H1 (cell line): ENCODE results near the gene ESR1. TPM values are rescaled to one million over a fixed set of nuclear protein-coding genes. Genes with fewer than 3 reads are reported as not detected.

Source experiments
- CTCF ChIA-PET: fragments of 300-600 bp; sonication (Branson Sonifier 250); formaldehyde crosslinking; loops from one replicate; lab custom pipeline; 2021; ENCODE audit not compliant: partially characterized antibody; lab: Charles Lee
- POLR2A ChIA-PET: fragments of 300-600 bp; sonication (Branson Sonifier 250); formaldehyde crosslinking; loops from one replicate; lab custom pipeline; 2021; ENCODE audit warnings: inconsistent platforms; ENCODE audit not compliant: partially characterized antibody; lab: Charles Lee
- DNase-seq, 2 experiments: peaks; one replicate each; pipeline versions ENCODE4 v3.0.0 to v3.0.0-alpha.2; 2010 to 2022; ENCODE audit warnings: low spot score in 2 of 2, low read depth in 1 of 2, mixed read lengths in 1 of 2
- FAIRE-seq: peaks from 2 replicates; lab custom pipeline; 2011; peaks lifted over from hg19 to GRCh38; lab: Jason Lieb, UNC
- H2AFZ ChIP-seq: 2 replicates; pipeline ENCODE4 v1.8.1; 2012; ENCODE audit warnings: low read length, inconsistent platforms
- H2AK5ac ChIP-seq: 2 replicates; pipeline ENCODE4 v1.6.1; 2013; ENCODE audit warnings: low read depth, low read length
- H2BK120ac ChIP-seq: replicated peaks from 2 replicates; pipeline ENCODE3; 2013; ENCODE audit warnings: low read depth, low read length, inconsistent platforms
- H2BK12ac ChIP-seq: 2 replicates; pipeline ENCODE4 v1.6.1; 2013; ENCODE audit warnings: low read depth, low read length
- H2BK15ac ChIP-seq: 2 replicates; pipeline ENCODE4 v1.6.1; 2013; ENCODE audit warnings: low read length
- H2BK20ac ChIP-seq: 2 replicates; pipeline ENCODE4 v1.6.1; 2013; ENCODE audit warnings: low read length
- H2BK5ac ChIP-seq: 2 replicates; pipeline ENCODE4 v1.6.1; 2013; ENCODE audit warnings: low read depth, low read length
- H3K14ac ChIP-seq: 2 replicates; pipeline ENCODE4 v1.6.1; 2013; ENCODE audit warnings: inconsistent platforms; ENCODE audit not compliant: insufficient read length
- H3K18ac ChIP-seq: 2 replicates; pipeline ENCODE4 v1.6.1; 2013; ENCODE audit warnings: low read length; ENCODE audit errors: extremely low read depth
- H3K23ac ChIP-seq: 2 replicates; pipeline ENCODE4 v1.6.1; 2013; ENCODE audit warnings: inconsistent platforms; ENCODE audit not compliant: insufficient read length
- H3K23me2 ChIP-seq: 2 replicates; pipeline ENCODE4 v1.6.1; 2013; ENCODE audit warnings: low read depth, low read length
- H3K27ac ChIP-seq: 2 replicates; pipeline ENCODE4 v1.6.1; 2011; ENCODE audit warnings: low read depth, low read length, inconsistent platforms
- H3K27me3 ChIP-seq, 4 experiments: replicated peaks in 1 of 4; 1 replicate in 1 of 4; 2 replicates in 3 of 4; pipeline versions ENCODE4 v1.6.1 to v1.8.1; 2011 to 2013; ENCODE audit warnings: low read length in 3 of 4, mild to moderate bottlenecking in 3 of 4, inconsistent platforms in 2 of 4, mixed read lengths in 2 of 4, moderate library complexity in 1 of 4; ENCODE audit not compliant: control insufficient read depth in 3 of 4, insufficient read depth in 3 of 4; ENCODE audit errors: extremely low read depth in 1 of 4
- H3K36me3 ChIP-seq, 4 experiments: 2 replicates each; pipeline versions ENCODE4 v1.6.1 to v1.8.1; 2011 to 2013; ENCODE audit warnings: mild to moderate bottlenecking in 4 of 4, low read length in 3 of 4, moderate library complexity in 2 of 4, control low read depth in 1 of 4, inconsistent platforms in 1 of 4; ENCODE audit not compliant: insufficient read depth in 4 of 4, control insufficient read depth in 2 of 4
- H3K4ac ChIP-seq: replicated peaks from 2 replicates; pipeline ENCODE3; 2013; ENCODE audit warnings: low read length, low read depth, mixed read lengths, inconsistent platforms; ENCODE audit not compliant: insufficient read length
- H3K4me1 ChIP-seq, 4 experiments: replicated peaks in 1 of 4; 1 replicate in 1 of 4; 2 replicates in 3 of 4; pipeline versions ENCODE4 v1.6.1 to v1.8.1; 2011 to 2013; ENCODE audit warnings: low read length in 3 of 4, inconsistent platforms in 2 of 4, mixed read lengths in 1 of 4; ENCODE audit not compliant: insufficient read depth in 4 of 4, control insufficient read depth in 3 of 4
- H3K4me2 ChIP-seq, 2 experiments: 2 replicates each; pipeline versions ENCODE4 v1.6.1 to v1.8.1; 2011 to 2013; ENCODE audit warnings: low read depth in 2 of 2, low read length in 2 of 2, control low read depth in 1 of 2, inconsistent platforms in 1 of 2, mild to moderate bottlenecking in 1 of 2; ENCODE audit not compliant: insufficient read depth in 1 of 2
- H3K4me3 ChIP-seq, 4 experiments: fragments of 200-600, 300-600 bp in 1 of 4; sonication (generic), shearing (Covaris generic), sonication (Bioruptor Twin) in 1 of 4; 2 replicates each; pipeline versions ENCODE4 v1.5.1 to v1.8.1; 2011 to 2016; ENCODE audit warnings: low read length in 4 of 4, low read depth in 3 of 4, control low read depth in 2 of 4, inconsistent platforms in 2 of 4, mild to moderate bottlenecking in 2 of 4, mixed read lengths in 1 of 4, moderate library complexity in 1 of 4; ENCODE audit not compliant: insufficient read depth in 2 of 4; ENCODE audit errors: extremely low read depth in 1 of 4
- H3K56ac ChIP-seq: replicated peaks from 2 replicates; pipeline ENCODE3; 2013; ENCODE audit warnings: low read depth, mild to moderate bottlenecking, mixed read lengths, low read length, inconsistent platforms; ENCODE audit not compliant: insufficient read length
- H3K79me1 ChIP-seq: 2 replicates; pipeline ENCODE4 v1.6.1; 2013; ENCODE audit warnings: low read depth, low read length, control low read depth
- H3K79me2 ChIP-seq, 2 experiments: 2 replicates each; pipeline versions ENCODE4 v1.6.1 to v1.8.1; 2012 to 2013; ENCODE audit warnings: low read length in 2 of 2, mild to moderate bottlenecking in 2 of 2, inconsistent platforms in 1 of 2; ENCODE audit not compliant: insufficient read depth in 2 of 2, control insufficient read depth in 1 of 2
- H3K9ac ChIP-seq, 4 experiments: replicated peaks in 1 of 4; 1 replicate in 1 of 4; 2 replicates in 3 of 4; pipeline versions ENCODE4 v1.6.1 to v1.8.1; 2011 to 2013; ENCODE audit warnings: low read depth in 3 of 4, low read length in 3 of 4, control low read depth in 2 of 4, mild to moderate bottlenecking in 2 of 4, moderate library complexity in 2 of 4, inconsistent platforms in 1 of 4; ENCODE audit errors: extremely low read depth in 1 of 4
- H3K9me3 ChIP-seq, 2 experiments: 2 replicates each; pipeline versions ENCODE4 v1.6.1 to v1.8.1; 2012 to 2013; ENCODE audit warnings: mild to moderate bottlenecking in 2 of 2, moderate library complexity in 2 of 2, control low read depth in 1 of 2, inconsistent platforms in 1 of 2, low read depth in 1 of 2, low read length in 1 of 2, mixed read lengths in 1 of 2; ENCODE audit not compliant: insufficient read depth in 2 of 2
- H4K20me1 ChIP-seq, 2 experiments: replicated peaks in 1 of 2; 2 replicates each; pipeline versions ENCODE3 to v1.8.1; 2011 to 2013; ENCODE audit warnings: inconsistent platforms in 2 of 2, low read length in 2 of 2, mild to moderate bottlenecking in 1 of 2; ENCODE audit not compliant: insufficient read depth in 2 of 2, control insufficient read depth in 1 of 2
- H4K5ac ChIP-seq: 2 replicates; pipeline ENCODE4 v1.6.1; 2013; ENCODE audit warnings: low read length, low read depth, mixed read lengths, inconsistent platforms; ENCODE audit not compliant: insufficient read length
- H4K8ac ChIP-seq: 2 replicates; pipeline ENCODE4 v1.8.0; 2013; ENCODE audit warnings: mild to moderate bottlenecking, moderate library complexity, low read length, inconsistent platforms; ENCODE audit not compliant: insufficient read depth; ENCODE audit errors: extremely low read depth
- H4K91ac ChIP-seq: replicated peaks from 2 replicates; pipeline ENCODE3; 2013; ENCODE audit warnings: low read length, mixed read lengths, inconsistent platforms; ENCODE audit not compliant: insufficient read length
- BCL11A ChIP-seq, 2 experiments: IDR thresholded peaks; one replicate each; pipeline ENCODE4 v1.6.1; 2011; ENCODE audit warnings: low read depth in 2 of 2, low read length in 2 of 2, mild to moderate bottlenecking in 2 of 2
- KDM1A ChIP-seq: fragments of 200-600, 300-600 bp; sonication (generic); IDR thresholded peaks from 2 replicates; pipeline ENCODE4 v1.7.1; 2016; ENCODE audit warnings: mild to moderate bottlenecking, low read length, borderline replicate concordance
- RAD21 ChIP-seq, 2 experiments: IDR thresholded peaks in 1 of 2; conservative IDR thresholded peaks in 1 of 2; 2 replicates each; pipeline ENCODE4 v1.6.1; 2011; ENCODE audit warnings: low read depth in 2 of 2, low read length in 2 of 2, improper control_type of control experiment in 1 of 2, inconsistent platforms in 1 of 2, mild to moderate bottlenecking in 1 of 2, moderate library complexity in 1 of 2
- WGBS, 2 experiments: shearing (Covaris generic) in 1 of 2; methylation state at CpG; one replicate each; pipeline versions ENCODE4 v1.1.6 to v1.1.7; 2013 to 2015; ENCODE audit warnings: low lambda C conversion rate in 2 of 2, mixed read lengths in 2 of 2, inconsistent platforms in 1 of 2, low coverage in 1 of 2, missing lambda C conversion rate in 1 of 2; ENCODE audit not compliant: insufficient replicate concordance in 2 of 2, insufficient coverage in 1 of 2, insufficient read length in 1 of 2; ENCODE audit errors: extremely low coverage in 1 of 2, missing lambda C conversion rate in 1 of 2; 5-methylcytosine and 5-hydroxymethylcytosine counted together
- polyA plus RNA-seq, 7 experiments: library from polyadenylated mRNA; depleted of rRNA in 3 of 7; stranded (reverse) in 5 of 7; unstranded in 2 of 7; fragments of >200 nt in 5 of 7; fragments of 200-250 nt in 2 of 7; gene quantifications; 1 replicate in 5 of 7; 2 replicates in 1 of 7; 4 replicates in 1 of 7; pipeline versions ENCODE4 v1.2.1 to v1.2.3, GENCODE V29; 2011 to 2013; ENCODE audit warnings: missing spikeins in 2 of 7, mixed read lengths in 2 of 7
- total RNA-seq: library from RNA; stranded (reverse); fragmentation: NEBNext Ultra II Directional; extraction: Animal tissue kit (Norgen Biotek cat#: 25700); gene quantifications from 2 replicates; pipeline ENCODE4 v1.2.1, GENCODE V29; 2021
- TF ChIP-seq, protein P1 (sequence below): IDR thresholded peaks from 2 replicates; pipeline ENCODE4 v1.6.1; 2011; ENCODE audit warnings: low read length, improper control_type of control experiment

The ESR1 gene
- total and polyA plus RNA-seq, 2 of the 8 experiments (the other 6 are each of a cell fraction or from before 2014, with no cell fraction given) = 0.03 to 0.17 TPM

DNA sequence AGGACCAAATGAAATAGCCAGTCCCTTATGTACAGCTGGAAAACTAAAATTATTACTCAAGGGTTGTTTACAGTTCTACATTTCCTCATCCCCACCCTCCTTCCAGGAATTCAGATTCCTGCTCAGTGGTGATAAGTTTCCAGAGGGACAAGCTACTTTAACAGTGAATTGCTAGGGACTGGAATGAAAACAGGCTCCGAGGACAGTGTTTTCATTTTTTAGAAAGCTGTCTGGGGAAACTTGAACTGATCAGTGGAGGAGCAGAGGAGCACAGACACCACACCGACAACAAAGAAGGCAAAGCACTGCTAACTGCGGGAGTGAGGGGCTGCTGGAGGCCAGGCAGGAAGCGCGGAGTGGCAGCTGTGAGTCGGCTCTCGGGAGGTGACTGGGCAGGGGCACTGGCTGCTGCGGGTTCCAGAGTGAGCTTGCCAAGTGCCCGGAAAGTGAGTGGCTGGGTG, 322.2 kb downstream of the ESR1 start:
- H2BK15ac ChIP-seq = no peak overlapping the region
- no peak overlapping the region for H3K23ac ChIP-seq
- FAIRE-seq (no peak), DNase-seq (no peak)
- no peak overlapping the region for H2BK120ac ChIP-seq
- 88% methylated on average over 9 of the region's 9 CpGs; no CpG with 5 or more reads in 1 of the 2 experiments for WGBS, 2 experiments
- no peak for TF ChIP-seq KDM1A
- TF ChIP-seq RAD21 (IDR thresholded peaks at IDR 0.05 in 1 of 2, conservative IDR thresholded peaks at IDR 0.05 in 1 of 2; ENCODE audit: low read depth in 2 of 2, low read length in 2 of 2) = no peak
- TF ChIP-seq BCL11A (IDR thresholded peaks at IDR 0.05; ENCODE audit: low read depth in 2 of 2, low read length in 2 of 2) = no peak
- TF ChIP-seq, protein P1, sequence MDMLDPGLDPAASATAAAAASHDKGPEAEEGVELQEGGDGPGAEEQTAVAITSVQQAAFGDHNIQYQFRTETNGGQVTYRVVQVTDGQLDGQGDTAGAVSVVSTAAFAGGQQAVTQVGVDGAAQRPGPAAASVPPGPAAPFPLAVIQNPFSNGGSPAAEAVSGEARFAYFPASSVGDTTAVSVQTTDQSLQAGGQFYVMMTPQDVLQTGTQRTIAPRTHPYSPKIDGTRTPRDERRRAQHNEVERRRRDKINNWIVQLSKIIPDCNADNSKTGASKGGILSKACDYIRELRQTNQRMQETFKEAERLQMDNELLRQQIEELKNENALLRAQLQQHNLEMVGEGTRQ = no peak
- no peaks in the 10 kb centered on the region for H3K23me2 ChIP-seq
- H2BK12ac ChIP-seq = no peak overlapping the region
- POLR2A ChIA-PET = interaction anchor here (0.7 kb wide), 1 partner anchor 173 kb away, joined by 6 read pairs; no protein-coding TSS in a partner anchor
- no peaks in the 10 kb centered on the region for H3K9me3 ChIP-seq
- H4K5ac ChIP-seq = no peak overlapping the region
- no peak overlapping the region for H3K27ac ChIP-seq
- H3K4me1 ChIP-seq = no peaks in the 10 kb centered on the region
- H4K91ac ChIP-seq = no peak overlapping the region
- H3K79me1 ChIP-seq = no peaks in the 10 kb centered on the region
- H2BK20ac ChIP-seq = no peak overlapping the region
- no peak overlapping the region for H3K18ac ChIP-seq
- no peak overlapping the region for H2BK5ac ChIP-seq
- H2AK5ac ChIP-seq = no peak overlapping the region
- H3K79me2 ChIP-seq = no peaks in the 10 kb centered on the region
- H3K4me3 ChIP-seq = no peak overlapping the region
- CTCF ChIA-PET = interaction anchor here (0.8 to 2.3 kb wide), 6 partner anchors 10 to 467 kb away, joined by 3 to 7 read pairs (median 4); no protein-coding TSS in a partner anchor
- no peak overlapping the region for H3K9ac ChIP-seq
- H3K56ac ChIP-seq = no peak overlapping the region
- no peaks in the 10 kb centered on the region for H4K20me1 ChIP-seq
- H3K27me3 ChIP-seq = no peaks in the 10 kb centered on the region
- H3K4me2 ChIP-seq = no peak overlapping the region
- no peak overlapping the region for H3K14ac ChIP-seq
- no peaks in the 10 kb centered on the region for H3K36me3 ChIP-seq
- H4K8ac ChIP-seq = no peak overlapping the region
- no peak overlapping the region for H3K4ac ChIP-seq
- no peak overlapping the region for H2AFZ ChIP-seq
